HFF-Myc (cell line): ENCODE data around the gene SLC25A13.

Experiments used
- DNase-seq: peaks from one replicate; pipeline ENCODE4 v3.0.0-alpha.2; 2011; ENCODE audit warnings: low read depth; ENCODE audit errors: extremely low read depth
- H3K4me3 ChIP-seq: replicated peaks from 2 replicates; pipeline ENCODE4 v1.5.1; 2011; ENCODE audit warnings: low read depth, mild to moderate bottlenecking, control low read depth, low read length
- TF ChIP-seq, protein P1 (sequence below): IDR thresholded peaks from 2 replicates; pipeline ENCODE4 v1.5.1; 2012; ENCODE audit warnings: mild to moderate bottlenecking, low read depth, low read length, control low read depth; ENCODE audit errors: missing control alignments

SLC25A13 gene

DNA sequence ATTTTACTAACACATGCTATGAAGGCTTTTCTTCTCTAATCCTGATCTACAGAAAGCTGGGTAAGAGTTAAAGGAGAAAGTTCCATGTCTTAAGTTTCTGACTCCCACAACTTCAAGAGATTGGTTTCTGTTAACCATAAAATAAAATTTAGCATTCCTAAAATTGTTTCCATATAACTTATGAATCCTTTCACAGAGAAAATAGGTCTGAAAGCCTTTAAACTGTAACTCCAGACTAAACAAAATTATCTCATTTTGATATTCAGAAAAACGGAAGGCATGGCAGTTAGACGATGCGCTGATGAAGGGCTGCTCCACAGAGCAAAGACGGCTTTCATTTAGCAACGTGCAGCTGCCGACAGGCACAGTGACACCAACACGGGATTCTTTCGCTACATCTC, 133.3 kb downstream of the SLC25A13 start:
- TF ChIP-seq, protein P1, sequence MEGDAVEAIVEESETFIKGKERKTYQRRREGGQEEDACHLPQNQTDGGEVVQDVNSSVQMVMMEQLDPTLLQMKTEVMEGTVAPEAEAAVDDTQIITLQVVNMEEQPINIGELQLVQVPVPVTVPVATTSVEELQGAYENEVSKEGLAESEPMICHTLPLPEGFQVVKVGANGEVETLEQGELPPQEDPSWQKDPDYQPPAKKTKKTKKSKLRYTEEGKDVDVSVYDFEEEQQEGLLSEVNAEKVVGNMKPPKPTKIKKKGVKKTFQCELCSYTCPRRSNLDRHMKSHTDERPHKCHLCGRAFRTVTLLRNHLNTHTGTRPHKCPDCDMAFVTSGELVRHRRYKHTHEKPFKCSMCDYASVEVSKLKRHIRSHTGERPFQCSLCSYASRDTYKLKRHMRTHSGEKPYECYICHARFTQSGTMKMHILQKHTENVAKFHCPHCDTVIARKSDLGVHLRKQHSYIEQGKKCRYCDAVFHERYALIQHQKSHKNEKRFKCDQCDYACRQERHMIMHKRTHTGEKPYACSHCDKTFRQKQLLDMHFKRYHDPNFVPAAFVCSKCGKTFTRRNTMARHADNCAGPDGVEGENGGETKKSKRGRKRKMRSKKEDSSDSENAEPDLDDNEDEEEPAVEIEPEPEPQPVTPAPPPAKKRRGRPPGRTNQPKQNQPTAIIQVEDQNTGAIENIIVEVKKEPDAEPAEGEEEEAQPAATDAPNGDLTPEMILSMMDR: no peak

DNA sequence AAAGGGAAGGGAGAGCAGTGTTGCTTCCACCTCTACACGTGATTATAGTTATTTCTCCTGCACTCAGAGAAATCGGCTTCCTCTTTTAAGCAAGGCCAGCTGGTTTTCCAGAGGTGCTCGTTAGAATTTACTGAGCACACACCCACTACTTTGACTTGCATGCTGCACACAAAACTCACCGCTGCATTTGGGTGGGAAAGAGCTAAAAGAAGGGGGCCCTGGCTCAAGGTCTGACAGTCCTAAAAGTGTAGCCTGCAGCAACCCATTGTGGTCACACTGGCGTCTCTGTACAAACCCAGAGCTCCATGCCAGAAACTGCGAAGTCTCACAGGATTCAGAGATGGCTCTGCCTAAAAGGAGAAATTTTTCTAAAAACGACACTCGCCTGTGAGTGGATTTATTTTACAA, 133.7 kb downstream of the SLC25A13 start:
- no peak overlapping the region for H3K4me3 ChIP-seq
- TF ChIP-seq, protein P1: no peak
- DNase-seq: no peak

More for the DNA sequence above, 133.3 kb downstream of the SLC25A13 start:
- DNase-seq: no peak
- H3K4me3 ChIP-seq: no peak overlapping the region

DNA sequence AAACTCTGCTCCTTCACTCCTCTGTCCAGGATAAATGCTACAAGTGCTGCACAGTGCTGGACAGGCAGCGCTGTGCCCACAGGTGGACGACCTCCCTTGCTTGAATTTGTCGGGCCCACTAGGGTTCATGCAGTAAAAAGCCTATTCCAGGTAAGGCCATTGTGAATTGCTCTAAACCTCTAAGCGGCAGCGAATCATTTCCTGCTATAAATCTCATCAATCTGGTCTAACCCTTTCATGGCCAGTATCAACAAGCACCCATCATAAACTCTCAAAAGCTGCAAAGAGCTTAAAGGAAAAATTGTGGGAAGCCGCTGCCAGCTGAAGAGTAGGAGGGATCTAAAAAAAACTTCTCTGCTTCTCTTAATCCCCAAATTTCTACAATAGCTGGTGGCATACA, 134.2 kb downstream of the SLC25A13 start:
- DNase-seq: no peak
- TF ChIP-seq, protein P1: no peak
- H3K4me3 ChIP-seq: no peak overlapping the region

DNA sequence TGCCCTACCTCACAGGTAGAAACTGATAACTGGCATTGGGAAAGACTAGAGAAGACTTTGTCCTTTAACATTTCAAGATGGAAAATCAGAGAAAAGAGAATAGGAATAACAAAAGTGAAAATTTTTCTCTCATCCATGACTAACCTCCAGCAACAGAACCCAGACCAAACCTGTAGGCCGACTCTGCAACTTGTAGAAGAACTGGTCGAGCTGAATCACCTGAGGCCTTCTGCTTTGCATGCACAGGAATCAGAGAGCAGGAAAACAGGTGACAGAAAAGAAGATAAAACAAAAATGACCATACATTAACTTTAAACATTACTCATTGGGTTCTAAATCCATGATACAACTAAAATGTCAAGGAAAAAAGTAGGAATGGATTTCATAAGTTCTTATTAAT, 137.1 kb downstream of the SLC25A13 start:
- DNase-seq: no peak
- H3K4me3 ChIP-seq: no peak overlapping the region
- TF ChIP-seq, protein P1: no peak

DNA sequence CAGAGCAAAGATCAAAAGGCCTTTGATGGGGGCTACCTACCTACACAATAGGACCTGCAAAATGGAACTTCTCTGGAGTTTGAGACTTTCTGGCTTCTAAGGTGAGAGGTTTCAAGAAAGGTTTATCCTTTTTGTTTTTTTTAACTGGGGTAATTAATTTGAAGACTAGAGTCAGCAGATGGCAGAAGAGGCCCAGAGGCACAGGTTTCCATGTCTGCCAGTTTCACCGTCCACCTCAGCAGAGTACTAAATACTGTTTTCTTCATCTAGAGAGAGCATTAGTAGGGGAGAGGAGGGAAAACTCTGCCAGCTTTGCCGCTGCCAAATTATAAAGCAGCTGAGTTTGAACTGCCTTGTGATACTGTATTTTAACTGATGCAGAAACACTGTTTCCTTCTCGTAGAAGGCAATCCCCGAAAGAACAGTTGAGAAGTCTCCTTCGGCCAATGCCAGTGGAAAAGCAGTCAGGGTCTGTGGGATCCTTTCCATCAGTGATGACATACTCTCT, 138.7 kb downstream of the SLC25A13 start:
- TF ChIP-seq, protein P1: no peak
- no peak for DNase-seq
- no peak overlapping the region for H3K4me3 ChIP-seq

DNA sequence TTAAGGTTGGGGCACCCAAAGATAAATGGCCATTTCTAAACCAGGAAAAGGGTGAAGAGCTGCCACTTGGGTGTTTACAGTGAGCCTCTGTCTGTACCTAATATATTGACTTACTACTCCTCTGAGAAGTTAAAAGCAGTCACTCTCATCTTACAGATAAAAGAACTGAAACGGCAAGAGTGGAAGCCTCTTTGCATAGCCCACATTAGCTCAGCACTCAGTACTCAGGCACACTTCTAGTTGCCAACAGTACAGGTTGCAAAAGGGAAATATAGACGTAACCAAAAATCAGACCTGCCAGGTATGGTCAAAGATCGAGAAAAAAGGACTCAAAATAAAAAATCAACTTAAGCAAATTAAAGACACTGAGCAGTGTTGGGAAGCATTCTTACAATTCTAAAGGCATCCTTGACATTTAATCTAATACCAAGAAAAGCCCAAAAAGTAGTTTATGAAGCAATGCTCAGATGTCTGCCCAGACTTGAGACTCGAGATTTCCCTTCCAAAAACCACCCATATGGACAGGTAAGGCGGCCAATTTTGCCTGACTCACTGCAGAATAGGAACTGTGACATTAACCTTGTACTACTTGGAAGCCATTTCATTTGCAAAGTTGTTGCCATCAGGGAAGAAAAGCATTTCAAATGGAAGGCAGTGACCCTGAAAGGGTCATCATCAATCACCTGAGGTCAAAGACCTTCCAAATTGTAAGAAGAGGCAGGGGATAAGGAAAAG, 139.3 kb downstream of the SLC25A13 start:
- no peak for DNase-seq
- TF ChIP-seq, protein P1: no peak
- no peak overlapping the region for H3K4me3 ChIP-seq
